T-helper 1 cell treated with Interleukin-12 subunit alpha and Interleukin-12 subunit beta and Interleukin-4 antibody, amounts not matched to agents 30 μg/mL and 1 μg/mL, for 36 hours (primary cell): ENCODE results near the gene SGF29.
"Not testable (repeated sequence)": the region's sequence is repeated elsewhere in the genome, so short reads cannot be mapped to it uniquely, and the experiment has no call there.

Source experiments
- H3K27ac Mint-ChIP-seq: one replicate; pipeline ENCODE4 v1.8.0; 2021; ENCODE audit warnings: mild to moderate bottlenecking, mixed read lengths
- H3K27me3 Mint-ChIP-seq: one replicate; pipeline ENCODE4 v1.8.0; 2021; ENCODE audit warnings: low read depth, mixed read lengths
- H3K36me3 Mint-ChIP-seq: one replicate; pipeline ENCODE4 v1.8.0; 2021; ENCODE audit warnings: low read depth, mixed read lengths
- H3K4me1 Mint-ChIP-seq: one replicate; pipeline ENCODE4 v1.8.0; 2021; ENCODE audit warnings: low read depth, mixed read lengths
- H3K4me3 Mint-ChIP-seq: one replicate; pipeline ENCODE4 v1.8.0; 2021; ENCODE audit warnings: mild to moderate bottlenecking, moderate library complexity, mixed read lengths
- H3K9me3 Mint-ChIP-seq: one replicate; pipeline ENCODE4 v1.8.0; 2021; ENCODE audit warnings: mixed read lengths

The SGF29 gene

GRCh38 chr16:28603381-28604185 is 49.9 kb downstream of the SGF29 start:
- Mint-ChIP-seq H3K4me1 (no peaks in the 10 kb centered on the region), H3K27ac (no peak overlapping the region), H3K4me3 (no peak overlapping the region), H3K36me3 (no peaks in the 10 kb centered on the region), H3K27me3 (no peaks in the 10 kb centered on the region), H3K9me3 (no peaks in the 10 kb centered on the region)

- Mint-ChIP-seq H3K36me3 (no peaks in the 10 kb centered on the region), H3K4me3 (no peak overlapping the region), H3K27me3 (no peaks in the 10 kb centered on the region), H3K4me1 (no peaks in the 10 kb centered on the region), H3K9me3 (no peaks in the 10 kb centered on the region), H3K27ac (no peak overlapping the region)
These were observed 50.5 kb downstream of the SGF29 start for GRCh38 chr16:28604186-28604565.

DNA sequence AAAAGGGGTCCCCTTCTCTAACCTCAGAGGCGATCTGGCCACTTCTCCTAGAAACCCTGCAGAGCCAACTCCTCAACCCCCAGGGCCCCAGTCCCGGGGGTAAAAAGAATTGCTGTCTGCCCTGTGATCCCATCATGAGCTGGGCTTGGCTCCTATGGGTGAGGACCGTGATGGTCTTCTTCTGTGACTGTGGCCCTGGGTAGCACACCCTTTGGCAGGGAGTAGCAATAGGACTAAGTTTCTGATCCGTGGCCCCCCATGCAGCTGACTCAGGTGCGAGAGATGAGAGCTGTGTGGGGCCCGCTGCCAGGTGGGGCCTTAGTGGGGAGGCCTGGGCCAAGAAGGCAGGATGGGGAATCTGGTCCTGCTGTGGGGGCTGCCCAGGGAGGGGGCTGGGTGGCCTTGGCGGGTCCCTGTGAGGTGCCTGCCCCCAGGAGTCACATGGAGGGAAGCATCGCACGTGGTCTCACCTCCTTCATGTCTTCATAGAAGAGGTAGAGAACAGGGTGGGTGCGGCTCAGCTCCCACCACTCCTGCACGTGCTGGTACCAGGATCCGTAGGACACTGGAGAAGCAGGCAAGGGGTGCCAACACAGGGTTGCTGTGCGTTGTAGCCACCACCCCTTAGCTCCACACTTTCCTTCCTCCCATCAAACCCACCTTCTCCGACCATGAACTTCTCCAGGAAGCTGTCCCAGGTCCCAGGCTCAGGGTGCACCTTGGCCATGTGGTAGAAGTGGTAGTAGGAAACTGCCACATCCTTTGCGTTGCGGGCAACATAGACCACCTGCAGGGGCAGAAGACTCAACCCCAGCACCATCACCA is 52.8 kb downstream of the SGF29 start:
- Mint-ChIP-seq H3K36me3 (no peaks in the 10 kb centered on the region), H3K4me1 (peaks cover 8% of the 10 kb centered on the region), H3K4me3 (no peak overlapping the region), H3K27me3 (no peaks in the 10 kb centered on the region), H3K27ac (no peak overlapping the region), H3K9me3 (no peaks in the 10 kb centered on the region)

DNA sequence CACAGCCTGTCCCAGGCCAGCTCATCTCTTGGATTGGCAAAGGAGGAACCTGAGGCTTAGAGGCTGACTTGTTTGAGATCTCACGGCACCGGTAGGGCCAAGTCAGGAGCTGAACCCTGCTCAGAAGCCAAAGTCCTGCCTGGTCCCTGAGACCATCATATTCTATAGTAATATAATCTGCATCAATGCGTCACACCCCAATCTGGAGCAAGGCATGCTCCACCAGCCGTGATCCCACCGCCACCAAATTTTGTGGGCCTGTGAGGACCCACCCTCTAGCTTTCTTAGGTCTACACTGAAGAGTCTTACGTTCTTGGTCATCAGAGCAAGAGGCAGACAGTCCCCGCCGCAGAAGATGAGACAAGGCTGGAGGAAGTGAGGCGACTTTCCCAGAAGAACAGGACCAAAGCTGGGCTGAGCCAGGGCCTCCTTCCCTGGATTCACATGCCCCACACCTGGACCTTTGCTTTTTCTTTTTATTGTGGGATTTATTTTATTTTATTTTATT is 53.5 kb downstream of the SGF29 start:
- H3K36me3 Mint-ChIP-seq = no peaks in the 10 kb centered on the region
- H3K27me3 Mint-ChIP-seq = no peaks in the 10 kb centered on the region
- no peak overlapping the region for H3K27ac Mint-ChIP-seq
- no peak overlapping the region for H3K4me3 Mint-ChIP-seq
- no peaks in the 10 kb centered on the region for H3K9me3 Mint-ChIP-seq
- peaks cover 8% of the 10 kb centered on the region for H3K4me1 Mint-ChIP-seq

DNA sequence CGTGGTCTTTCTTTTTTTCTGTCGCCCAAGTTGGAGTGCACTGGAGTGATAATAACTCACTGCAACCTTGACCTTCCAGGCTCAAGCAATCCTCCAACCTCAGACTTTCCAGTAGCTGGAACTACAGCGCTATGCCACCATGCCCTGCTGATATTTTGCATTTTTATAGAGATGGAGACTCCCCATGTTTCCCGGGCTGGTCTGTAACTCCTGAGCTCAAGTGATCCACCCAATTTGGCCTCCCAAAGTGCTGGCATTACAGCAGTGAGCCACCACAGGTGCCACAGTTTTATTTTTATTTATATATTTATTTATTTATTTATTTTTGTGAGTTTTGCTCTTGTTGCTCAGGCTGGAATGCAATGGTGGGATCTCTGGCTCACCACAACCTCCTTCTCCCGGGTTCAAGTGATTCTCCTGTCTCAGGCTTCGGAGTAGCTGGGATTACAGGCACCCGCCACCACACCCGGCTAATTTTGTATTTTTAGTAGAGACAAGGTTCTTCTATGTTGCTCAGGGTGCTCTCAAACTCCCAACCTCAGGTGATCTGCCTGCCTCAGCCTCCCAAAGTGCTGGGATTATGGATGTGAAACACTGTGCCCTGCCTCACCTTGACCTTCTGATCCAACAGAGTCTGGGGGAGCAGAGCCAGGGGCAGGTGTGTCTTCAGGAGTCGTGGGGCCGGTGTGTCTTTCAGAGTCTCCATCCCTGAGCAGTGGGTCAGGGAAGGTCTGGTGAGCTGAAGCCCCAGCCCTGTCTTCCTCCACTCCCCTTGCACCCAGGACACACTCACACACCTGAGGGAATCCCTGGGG is 54.2 kb downstream of the SGF29 start:
- H3K27ac Mint-ChIP-seq, H3K27me3 Mint-ChIP-seq, H3K36me3 Mint-ChIP-seq, H3K9me3 Mint-ChIP-seq, H3K4me1 Mint-ChIP-seq, H3K4me3 Mint-ChIP-seq: not testable (repeated sequence)

DNA sequence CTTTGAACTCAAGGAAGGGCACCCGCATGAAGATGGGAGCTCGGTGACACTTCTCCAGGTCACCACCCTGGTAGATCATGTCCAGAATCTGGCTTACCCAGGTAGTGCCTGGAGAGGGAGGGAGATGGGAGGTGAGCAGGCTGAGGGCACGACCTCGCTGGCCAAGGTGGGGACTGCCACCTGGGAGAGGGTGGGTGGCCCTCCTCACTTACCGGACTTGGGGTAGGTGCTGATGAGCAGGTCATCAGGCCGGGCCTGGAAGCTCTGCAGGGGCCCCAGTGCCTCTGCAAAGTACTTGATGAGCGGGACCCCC is 54.7 kb downstream of the SGF29 start:
- H3K4me1 Mint-ChIP-seq, H3K4me3 Mint-ChIP-seq, H3K27me3 Mint-ChIP-seq, H3K9me3 Mint-ChIP-seq, H3K36me3 Mint-ChIP-seq, H3K27ac Mint-ChIP-seq: not testable (repeated sequence)

DNA sequence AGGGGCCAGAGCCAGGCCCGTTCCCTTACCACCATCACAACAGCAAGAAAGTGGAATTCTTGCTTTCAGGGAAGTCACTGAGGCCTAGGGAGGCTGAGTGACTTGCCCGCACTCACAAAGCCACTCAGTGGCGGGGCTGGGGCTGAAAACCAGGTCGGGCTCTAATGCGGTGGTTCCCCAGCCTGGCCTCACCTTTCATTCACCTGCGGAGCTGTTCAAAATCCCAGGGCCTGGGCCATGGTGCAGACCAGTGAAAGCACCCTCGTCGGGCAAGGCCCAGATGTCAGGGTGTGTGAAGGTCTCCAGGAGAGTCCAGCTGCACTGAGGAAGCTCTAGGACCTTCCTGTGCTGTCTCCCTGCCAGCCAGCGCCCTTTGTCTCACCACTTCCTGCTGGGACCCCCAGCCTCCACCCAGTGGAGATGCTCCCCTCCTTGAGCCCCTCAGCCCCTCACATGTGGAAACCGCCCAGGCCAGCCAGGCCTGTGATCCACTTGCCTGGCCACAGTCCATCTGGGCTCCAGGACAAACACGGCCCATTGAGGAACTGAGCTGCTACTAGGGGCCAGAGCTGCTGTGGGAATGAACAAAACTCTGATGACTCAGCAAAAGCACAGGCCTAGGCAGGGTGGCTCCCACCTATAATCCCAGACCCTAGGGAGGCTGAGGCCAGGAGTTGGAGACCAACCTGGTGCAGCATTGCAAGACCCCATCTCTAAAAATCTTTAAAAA is 55.3 kb downstream of the SGF29 start:
- H3K4me3 Mint-ChIP-seq, H3K4me1 Mint-ChIP-seq, H3K27me3 Mint-ChIP-seq, H3K27ac Mint-ChIP-seq, H3K9me3 Mint-ChIP-seq, H3K36me3 Mint-ChIP-seq: not testable (repeated sequence)

DNA sequence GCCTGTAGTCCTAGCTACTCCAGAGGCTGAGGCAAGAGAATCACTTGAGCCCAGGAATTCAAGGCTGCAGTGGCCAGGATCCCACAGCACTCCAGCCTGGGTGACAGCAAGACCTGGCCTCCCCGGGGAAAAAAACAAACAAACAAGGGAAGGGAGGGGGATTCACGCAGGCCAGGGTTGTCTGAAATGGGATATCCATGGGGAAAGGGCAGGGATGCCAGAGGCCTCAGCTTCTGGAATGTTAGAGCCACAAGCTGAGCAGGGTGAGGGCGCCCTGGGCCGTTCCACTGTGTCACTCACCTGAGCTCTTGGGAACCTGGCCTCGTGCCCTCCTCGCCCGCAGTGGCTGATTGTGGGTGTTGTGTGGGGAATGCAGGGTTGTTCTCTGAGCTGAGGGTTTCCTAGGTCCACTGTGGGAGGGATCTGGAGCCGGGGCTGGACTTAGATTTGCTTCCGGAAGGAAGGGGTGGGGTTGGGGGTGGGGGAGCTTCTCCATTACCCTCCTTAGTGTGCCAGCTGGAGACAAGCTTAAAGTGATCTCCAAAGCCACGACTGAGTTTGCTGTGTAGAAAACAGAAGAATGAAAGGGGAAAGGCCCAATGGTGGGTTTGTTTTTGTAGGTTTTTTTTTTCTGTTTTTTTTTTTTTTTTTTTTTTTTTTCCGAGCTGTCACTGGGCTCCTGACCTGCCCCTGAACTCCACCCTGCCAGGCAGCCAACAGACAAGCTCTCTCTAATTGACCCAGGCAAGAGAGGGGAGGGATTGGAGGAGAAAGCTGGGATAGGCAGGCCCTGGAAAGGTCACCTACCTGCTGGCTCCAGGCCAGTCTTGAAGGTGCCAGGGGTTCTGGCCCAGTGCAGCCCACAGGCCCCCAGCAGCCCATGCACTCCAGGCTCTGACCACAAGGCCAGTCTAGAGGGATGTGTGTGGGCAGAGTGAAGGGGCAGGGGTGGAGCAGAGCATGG is 56.2 kb downstream of the SGF29 start, which contains the start of gene SULT1A1:
SULT1A1 (minus strand) TSS at position 414 of the 964 bp plus-strand sequence. CDS start 1,189 bp downstream, outside the sequence.
- no peak within 1 kb of the TSS for H3K27ac Mint-ChIP-seq
- H3K9me3 Mint-ChIP-seq = no peaks in the 10 kb centered on the region
- peaks cover 8% of the 10 kb centered on the region for H3K4me1 Mint-ChIP-seq
- H3K27me3 Mint-ChIP-seq = no peaks in the 10 kb centered on the region
- no peaks in the 10 kb centered on the region for H3K36me3 Mint-ChIP-seq
- H3K4me3 Mint-ChIP-seq = no peak within 1 kb of the TSS

- no peak overlapping the region for H3K27ac Mint-ChIP-seq
These were observed 57.0 kb downstream of the SGF29 start for GRCh38 chr16:28610595-28611191.

DNA sequence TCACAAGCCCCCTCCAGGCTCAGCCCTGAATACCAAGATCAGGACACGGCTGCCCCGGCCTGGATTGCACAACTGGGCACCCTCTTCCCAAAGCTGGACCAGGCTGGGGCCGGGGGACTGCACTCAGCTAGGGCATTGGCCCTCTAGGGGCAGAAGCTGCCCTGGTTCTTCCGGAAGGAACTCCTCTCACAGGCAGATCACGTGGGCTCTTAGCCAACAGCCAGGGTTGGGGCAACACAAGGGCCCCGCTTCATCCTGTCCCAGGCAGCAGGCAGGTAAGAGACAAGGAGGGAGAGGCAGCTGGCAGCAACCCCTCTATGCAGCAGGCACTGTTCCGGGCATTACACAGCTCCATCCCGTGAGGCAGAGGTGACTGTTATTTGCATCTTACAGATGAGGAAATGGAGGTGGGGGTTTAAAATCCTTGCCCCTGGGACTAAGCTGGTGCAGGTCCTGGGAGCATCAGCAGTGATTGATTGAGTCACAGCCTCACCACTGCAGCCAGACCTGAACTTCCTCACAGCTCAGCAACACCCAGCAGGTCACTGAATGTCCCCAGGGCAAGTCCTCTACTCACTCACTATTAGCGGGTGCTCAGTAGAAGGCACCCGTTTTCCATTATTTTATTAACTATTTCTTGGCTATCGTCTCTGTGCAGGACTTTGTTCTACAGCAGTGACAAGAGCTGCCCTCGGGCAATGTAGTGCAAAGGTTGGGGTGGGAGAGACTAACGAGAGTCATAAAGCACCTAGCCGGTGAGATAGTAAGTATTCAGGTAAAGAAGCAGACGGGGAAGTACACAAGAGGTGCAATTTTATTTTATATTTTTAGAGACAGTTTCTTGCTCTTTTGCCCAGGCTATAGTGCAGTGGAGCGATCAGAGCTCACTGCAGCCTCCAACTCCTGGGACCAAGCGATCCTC is 58.9 kb downstream of the SGF29 start:
- not testable (repeated sequence) for H3K36me3 Mint-ChIP-seq, H3K9me3 Mint-ChIP-seq, H3K27ac Mint-ChIP-seq, H3K4me1 Mint-ChIP-seq, H3K27me3 Mint-ChIP-seq, H3K4me3 Mint-ChIP-seq

More at GRCh38 chr16:28610595-28611191, 57.0 kb downstream of the SGF29 start:
- Mint-ChIP-seq H3K36me3 (no peaks in the 10 kb centered on the region), H3K9me3 (no peaks in the 10 kb centered on the region), H3K27me3 (no peaks in the 10 kb centered on the region), H3K4me1 (peaks cover 8% of the 10 kb centered on the region), H3K4me3 (no peak overlapping the region)

DNA sequence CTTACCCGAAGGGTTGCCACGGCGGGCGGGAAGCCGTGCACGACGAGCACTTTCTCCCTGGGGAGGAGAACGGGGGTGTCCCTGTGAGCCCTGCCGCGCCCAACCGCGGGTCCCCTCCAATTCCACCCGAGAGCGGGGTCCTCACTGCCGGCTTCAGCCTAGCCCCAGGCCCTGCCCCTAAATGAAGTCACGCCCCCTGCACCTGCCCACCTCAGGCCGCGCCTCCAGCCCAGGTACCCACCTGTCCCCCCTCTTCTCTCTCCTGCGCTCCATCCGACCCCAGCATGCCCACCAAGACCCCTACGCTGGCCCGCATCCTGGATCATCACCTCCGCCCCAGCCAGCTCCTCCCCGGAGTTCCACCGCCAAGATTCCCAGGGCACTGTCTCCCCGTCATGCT is 60.2 kb downstream of the SGF29 start:
- H3K4me1 Mint-ChIP-seq, H3K27ac Mint-ChIP-seq, H3K9me3 Mint-ChIP-seq: not testable (repeated sequence)

GRCh38 chr16:28614561-28614960 is 60.8 kb downstream of the SGF29 start:
- H3K9me3 Mint-ChIP-seq, H3K27ac Mint-ChIP-seq, H3K4me1 Mint-ChIP-seq, H3K27me3 Mint-ChIP-seq, H3K36me3 Mint-ChIP-seq, H3K4me3 Mint-ChIP-seq: not testable (repeated sequence)

More for the DNA sequence above, 60.2 kb downstream of the SGF29 start:
- not testable (repeated sequence) for H3K27me3 Mint-ChIP-seq, H3K36me3 Mint-ChIP-seq, H3K4me3 Mint-ChIP-seq
